SIG-M5 treated with dmso at 0.1 percent for 504 hours (cell line): ENCODE results near the gene SLC25A51.

ENCODE experiments used
- DNase-seq: peaks from one replicate; lab custom pipeline; 2025; ENCODE audit not compliant: unreplicated experiment; lab: John Stamatoyannopoulos, UW

The SLC25A51 gene

GRCh38 chr9:37937366-37937765 is 33.4 kb upstream of the SLC25A51 start:
- DNase-seq: no peak

DNA sequence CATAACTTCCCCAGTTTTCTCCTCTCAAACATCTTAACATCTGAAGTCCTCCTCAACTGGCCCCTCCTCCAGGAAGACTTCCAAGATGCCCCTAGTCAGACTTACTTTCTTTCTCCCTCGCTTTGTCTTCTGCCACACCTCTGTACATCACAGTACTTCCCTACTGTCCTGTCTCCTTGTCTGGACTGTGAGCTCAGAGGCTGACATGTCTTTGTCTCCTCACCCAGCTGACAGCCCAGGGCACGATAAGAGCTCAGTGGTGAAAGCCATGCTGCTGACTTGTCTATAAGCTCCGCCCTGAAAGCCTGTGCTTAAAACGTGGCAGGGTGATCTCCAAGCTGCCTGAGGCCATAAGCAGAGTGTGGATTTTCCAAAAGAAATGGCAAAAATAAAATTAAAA is 33.0 kb upstream of the SLC25A51 start:
- no peak for DNase-seq

DNA sequence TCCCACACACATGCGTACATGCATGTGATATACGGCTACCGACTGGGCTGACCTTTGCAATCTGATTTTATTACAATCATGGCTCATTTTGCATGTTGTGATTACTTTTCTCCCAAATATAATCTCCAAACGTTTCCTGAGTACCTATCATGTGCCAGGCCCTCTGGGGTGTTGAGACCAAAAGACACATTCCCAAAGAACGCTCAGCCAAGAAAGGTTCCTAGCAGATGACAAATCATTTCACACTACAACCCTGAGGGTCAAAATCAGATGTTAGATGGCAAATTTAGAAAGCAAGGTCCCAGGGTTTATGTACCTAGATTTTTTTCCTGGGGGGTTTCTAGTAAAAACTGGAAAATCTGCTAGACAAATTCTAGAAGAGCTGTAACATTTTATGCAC is 32.4 kb upstream of the SLC25A51 start:
- DNase-seq: no peak

DNA sequence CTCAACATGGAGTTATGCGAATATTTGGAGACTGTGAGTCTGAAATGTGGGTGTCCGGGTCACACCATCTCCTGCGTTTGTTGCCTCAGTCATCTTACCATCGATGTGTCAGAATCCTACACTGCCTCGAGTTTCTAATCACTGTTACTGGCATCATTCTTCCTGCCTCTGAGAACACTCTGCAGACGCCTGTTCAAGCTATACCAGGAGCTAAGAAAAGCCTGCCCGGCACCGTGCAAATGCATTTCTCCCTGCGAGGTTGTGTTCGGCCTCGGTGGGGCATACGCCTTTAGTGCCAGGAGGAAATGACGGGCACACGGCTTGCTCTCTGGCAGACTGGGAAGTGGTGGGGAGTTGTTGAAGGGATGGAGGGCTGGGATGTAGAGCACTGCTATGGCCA is 31.2 kb upstream of the SLC25A51 start:
- DNase-seq: no peak

DNA sequence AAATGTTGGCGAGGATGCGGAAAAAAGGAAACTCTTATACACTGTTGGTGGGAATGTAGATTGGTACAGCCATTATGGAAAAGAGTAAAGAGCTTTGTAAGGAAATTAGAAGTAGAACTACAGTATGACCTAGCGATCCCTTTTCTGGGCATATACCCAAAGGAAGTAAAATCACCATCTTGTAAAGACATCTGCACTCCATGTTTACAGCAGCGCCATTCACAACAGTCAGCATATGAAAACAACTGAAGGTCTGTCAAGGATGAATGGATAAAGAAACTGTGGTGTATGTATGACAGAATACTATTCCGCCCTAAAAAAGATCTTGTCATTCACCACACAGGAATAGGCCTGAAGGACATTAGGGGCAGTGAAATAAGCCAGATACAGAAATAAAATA is 27.7 kb upstream of the SLC25A51 start:
- DNase-seq: no peak

DNA sequence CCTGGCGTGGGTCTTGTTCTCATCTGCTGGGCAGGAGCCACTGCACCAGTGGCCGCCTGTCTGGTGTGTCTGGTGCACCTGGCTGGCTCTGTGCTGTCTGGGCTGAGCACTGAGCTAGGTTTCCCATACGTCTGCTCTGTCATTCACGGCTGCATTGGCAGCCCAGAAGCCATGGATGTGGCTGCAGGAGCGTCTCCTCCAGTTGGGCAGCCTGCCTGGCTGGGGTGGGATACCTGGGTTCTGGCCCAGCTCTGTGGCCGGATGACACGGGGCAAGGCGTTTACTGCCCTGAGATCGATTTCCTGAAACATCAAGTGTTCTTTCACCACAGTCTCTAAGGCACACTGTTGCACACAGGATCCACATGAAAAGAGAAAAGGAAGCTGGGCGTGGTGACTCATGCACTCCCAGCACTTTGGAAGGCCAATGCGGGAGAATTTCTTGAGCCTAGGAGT is 25.5 kb upstream of the SLC25A51 start:
- peak; percentile 22 for DNase-seq

DNA sequence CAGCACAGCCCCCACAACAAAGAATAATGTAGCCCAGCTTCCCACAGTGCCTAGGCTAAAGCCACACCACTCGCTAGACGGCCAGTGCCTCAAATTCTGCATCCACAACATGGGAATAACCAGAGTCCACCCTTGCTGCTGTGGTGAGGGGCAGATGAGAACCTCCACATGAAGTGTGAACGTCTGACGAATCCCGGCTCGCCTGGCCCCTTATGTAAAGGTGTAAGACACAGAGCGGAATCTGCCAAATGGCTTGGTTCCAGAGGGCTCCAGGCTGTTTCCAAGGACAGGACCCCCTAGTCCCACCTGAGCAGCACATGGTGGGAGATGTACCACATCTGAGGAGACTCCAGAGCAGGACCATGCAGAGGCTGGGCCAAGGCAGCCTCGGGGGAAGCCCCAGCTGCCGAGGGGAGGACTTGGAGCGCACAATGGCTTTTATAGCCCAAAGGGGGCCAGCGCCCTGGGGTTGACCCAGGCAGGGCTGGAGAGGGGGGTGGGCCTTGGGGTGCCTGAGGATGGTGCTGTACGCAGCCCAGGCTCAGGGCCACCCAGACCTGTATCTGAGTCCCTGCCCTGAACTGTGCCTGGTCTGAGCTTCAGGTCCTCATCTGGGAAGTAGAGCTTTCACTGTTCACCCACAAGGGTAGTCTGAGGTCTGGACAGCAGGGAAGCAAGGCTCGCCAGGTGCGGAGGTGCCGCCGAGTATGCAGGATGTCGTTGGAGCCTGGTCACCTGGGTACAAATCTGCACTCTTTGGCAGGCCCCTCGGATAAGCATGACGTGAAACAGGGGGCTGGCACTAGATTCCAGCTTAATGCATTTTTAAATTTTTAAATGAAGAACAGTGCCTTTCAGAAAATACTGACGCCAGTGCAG is 24.9 kb upstream of the SLC25A51 start:
- DNase-seq: no peak

- DNase-seq: no peak
Measured at GRCh38 chr9:37927601-37928551, 23.9 kb upstream of the SLC25A51 start.

- DNase-seq: no peak
Measured at GRCh38 chr9:37927132-37927531, 23.2 kb upstream of the SLC25A51 start.

- no peak for DNase-seq
Measured at GRCh38 chr9:37926737-37927118, 22.8 kb upstream of the SLC25A51 start.

GRCh38 chr9:37925786-37926736 is 22.1 kb upstream of the SLC25A51 start:
- peak; percentile 27 for DNase-seq

DNA sequence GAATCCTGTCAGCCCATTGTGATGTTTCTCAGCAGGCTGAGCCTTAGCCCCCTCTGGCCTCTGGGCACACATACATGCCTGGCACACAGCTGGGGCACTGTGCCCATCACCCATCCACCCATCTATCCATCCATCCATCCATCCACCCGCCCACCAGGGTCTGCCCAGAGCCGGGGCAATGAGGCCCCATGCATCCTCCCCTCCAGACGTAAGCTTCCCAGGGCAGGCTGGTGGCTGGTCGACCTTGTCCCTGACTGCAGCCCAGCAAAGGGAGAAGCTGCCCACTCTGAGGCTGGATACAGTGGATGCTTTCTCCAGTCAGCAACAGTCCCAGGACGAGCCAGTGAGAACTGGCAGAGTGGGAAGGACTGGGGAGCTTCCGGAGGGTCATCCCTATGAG is 21.1 kb upstream of the SLC25A51 start:
- DNase-seq: no peak

DNA sequence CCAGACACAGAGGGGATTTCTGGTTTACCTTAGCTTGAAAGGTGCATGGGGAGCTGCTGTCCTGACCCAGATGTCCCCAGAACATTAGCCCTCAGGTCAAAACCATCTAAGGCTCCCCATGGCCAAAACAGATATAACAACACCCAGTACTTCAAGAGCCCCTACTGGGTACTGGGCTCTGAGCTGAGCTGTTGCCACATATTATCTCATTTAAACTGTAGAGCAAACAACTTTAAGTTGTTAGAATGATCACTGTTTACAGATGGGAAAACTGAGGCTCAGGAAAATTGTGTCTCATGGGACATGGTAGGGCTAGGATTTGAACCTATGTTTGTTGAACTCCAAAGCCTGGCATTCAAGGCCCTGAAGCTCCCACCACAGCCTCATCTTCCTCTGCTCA is 20.6 kb upstream of the SLC25A51 start:
- no peak for DNase-seq

DNA sequence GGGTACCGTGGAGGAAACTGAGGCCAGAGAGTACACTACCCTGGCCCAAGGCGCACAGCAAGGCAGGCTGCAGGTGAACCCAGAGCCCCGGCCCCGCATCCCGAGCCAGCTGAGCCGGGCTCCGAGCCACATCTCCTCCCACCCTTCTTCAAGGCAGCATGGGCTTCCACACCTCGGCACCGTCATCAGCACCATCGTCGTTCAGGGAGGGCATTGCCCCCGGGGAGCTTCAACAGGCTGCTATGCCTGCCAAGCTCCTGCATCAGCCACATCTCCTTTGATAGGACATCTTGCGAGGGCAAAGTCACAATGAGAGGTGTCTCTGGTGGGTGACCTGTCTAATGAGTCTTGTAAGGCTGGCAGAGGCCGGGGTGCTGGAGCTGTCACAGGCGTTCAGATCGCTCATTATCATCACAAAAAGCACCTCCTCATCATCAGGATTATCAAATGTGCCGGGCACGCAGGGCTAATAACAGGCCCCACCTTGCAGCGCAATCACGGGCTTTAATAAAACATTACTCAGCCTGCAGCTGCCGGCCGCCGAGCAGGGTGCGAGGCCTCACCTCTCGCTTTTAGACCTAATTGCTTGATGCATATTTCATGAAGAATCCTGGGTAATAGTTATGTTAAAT is 20.0 kb upstream of the SLC25A51 start:
- DNase-seq: no peak

DNA sequence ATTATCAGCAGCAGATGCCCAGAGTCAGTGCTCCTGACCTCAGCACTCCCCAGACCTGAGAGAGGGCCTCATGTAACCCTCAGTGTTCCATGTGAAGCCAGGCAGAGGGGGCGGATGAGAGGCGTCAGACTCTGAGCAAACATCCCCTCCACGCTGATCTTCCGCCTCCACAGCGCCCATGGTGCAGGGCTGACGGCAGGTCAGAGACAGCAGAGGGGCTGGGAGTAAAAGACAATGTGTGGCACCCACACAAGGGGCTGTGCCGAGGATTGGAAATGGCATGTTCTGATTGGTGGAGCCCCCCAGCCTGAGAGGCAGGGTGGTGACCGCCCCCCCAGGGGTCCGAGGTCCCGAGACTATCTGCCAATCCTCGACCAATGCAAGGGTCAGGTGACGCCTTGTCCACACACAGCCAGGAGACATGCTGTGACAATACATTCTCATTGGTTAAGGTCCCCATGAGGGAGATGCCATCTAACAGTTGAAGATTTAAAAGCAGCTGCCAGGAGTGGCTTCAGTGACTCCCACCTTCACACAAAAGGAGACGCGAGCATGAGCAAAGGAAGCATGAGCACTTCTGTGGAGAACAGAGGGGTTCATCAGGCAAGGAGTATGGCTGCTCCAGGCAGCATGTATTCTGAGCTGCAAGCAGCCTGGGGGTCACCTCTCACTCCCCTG is 19.3 kb upstream of the SLC25A51 start:
- no peak for DNase-seq

- no peak for DNase-seq
Measured at GRCh38 chr9:37922363-37923117, 18.6 kb upstream of the SLC25A51 start.

- DNase-seq: no peak
Measured at GRCh38 chr9:37921546-37922300, 17.8 kb upstream of the SLC25A51 start.

GRCh38 chr9:37921168-37921510 is 17.2 kb upstream of the SLC25A51 start:
- no peak for DNase-seq
